Neural progenitor cell (in vitro differentiated cells): ENCODE results near the gene KIF26B. TPM values are rescaled to one million over a fixed set of nuclear protein-coding genes. Genes with fewer than 3 reads are reported as not detected.

Experiments used
- DNase-seq: peaks from one replicate; pipeline ENCODE4 v3.0.0-alpha.2; 2016; ENCODE audit warnings: low spot score
- H2AFZ ChIP-seq: fragments of 200-600 bp; sonication (generic); replicated peaks from 2 replicates; pipeline ENCODE4 v1.6.1; 2016; ENCODE audit warnings: antibody characterized with exemption
- H3F3A ChIP-seq: fragments of 200-600 bp; sonication (generic); 2 replicates; pipeline ENCODE4 v1.6.1; 2016; ENCODE audit warnings: antibody characterized with exemption, low read depth
- H3K27ac ChIP-seq: fragments of 200-600 bp; sonication (generic); 2 replicates; pipeline ENCODE4 v1.5.1; 2016; ENCODE audit warnings: mild to moderate bottlenecking
- H3K27me3 ChIP-seq: fragments of 200-600 bp; sonication (generic); 2 replicates; pipeline ENCODE4 v1.6.1; 2016; ENCODE audit warnings: mild to moderate bottlenecking, moderate library complexity
- H3K36me3 ChIP-seq: fragments of 200-600 bp; sonication (generic); 2 replicates; pipeline ENCODE4 v1.5.1; 2016
- H3K4me1 ChIP-seq: fragments of 200-600 bp; sonication (generic); 2 replicates; pipeline ENCODE4 v1.6.1; 2016; ENCODE audit warnings: mixed run types
- H3K4me2 ChIP-seq: fragments of 200-600 bp; sonication (generic); 2 replicates; pipeline ENCODE4 v1.6.1; 2016
- H3K4me3 ChIP-seq: fragments of 200-600 bp; sonication (generic); 2 replicates; pipeline ENCODE4 v1.5.1; 2016
- H3K79me2 ChIP-seq: fragments of 200-600 bp; sonication (generic); 2 replicates; pipeline ENCODE4 v1.6.1; 2016; ENCODE audit warnings: low read depth
- H3K9ac ChIP-seq: fragments of 200-600 bp; sonication (generic); 2 replicates; pipeline ENCODE4 v1.6.1; 2016
- H3K9me3 ChIP-seq: fragments of 200-600 bp; sonication (generic); 2 replicates; pipeline ENCODE4 v1.5.1; 2016; ENCODE audit warnings: low read depth
- H4K20me1 ChIP-seq: fragments of 200-600 bp; sonication (generic); 2 replicates; pipeline ENCODE4 v1.6.1; 2016; ENCODE audit warnings: low read depth
- H3K27ac Mint-ChIP-seq: 3 replicates; pipeline ENCODE4 v1.8.0; 2021; ENCODE audit warnings: mixed read lengths
- H3K27me3 Mint-ChIP-seq: 2 replicates; pipeline ENCODE4 v1.8.0; 2022; ENCODE audit warnings: low read depth, mild to moderate bottlenecking, inconsistent platforms, moderate library complexity, mixed read lengths; ENCODE audit not compliant: insufficient read depth
- H3K36me3 Mint-ChIP-seq: 3 replicates; pipeline ENCODE4 v1.8.0; 2021; ENCODE audit warnings: mixed read lengths
- H3K4me1 Mint-ChIP-seq: 3 replicates; pipeline ENCODE4 v1.8.0; 2021; ENCODE audit warnings: mixed read lengths
- H3K4me3 Mint-ChIP-seq: 3 replicates; pipeline ENCODE4 v1.8.0; 2021; ENCODE audit warnings: mild to moderate bottlenecking, moderate library complexity, mixed read lengths
- H3K9me3 Mint-ChIP-seq: 3 replicates; pipeline ENCODE4 v1.8.0; 2020; ENCODE audit warnings: mixed read lengths
- CTCF ChIP-seq: fragments of 200-600 bp; sonication (generic); IDR thresholded peaks from 2 replicates; pipeline ENCODE4 v1.5.1; 2017; ENCODE audit warnings: antibody characterized with exemption, mild to moderate bottlenecking
- EZH2 ChIP-seq: fragments of 200-600 bp; sonication (generic); IDR thresholded peaks from 2 replicates; pipeline ENCODE4 v1.6.1; 2017; ENCODE audit warnings: antibody characterized with exemption, mild to moderate bottlenecking, moderate library complexity
- EZH2phosphoT487 ChIP-seq: fragments of 200-600 bp; sonication (generic); IDR thresholded peaks from 2 replicates; pipeline ENCODE4 v1.6.1; 2017; ENCODE audit warnings: antibody characterized with exemption
- total RNA-seq: library from RNA; depleted of rRNA; stranded (reverse); fragments of >200 nt; gene quantifications from 2 replicates; pipeline ENCODE4 v1.2.3, GENCODE V29; 2015; ENCODE audit warnings: low replicate concordance

KIF26B gene
- total RNA-seq, 1 donor from 2014 or later, result 0.47 TPM

- Histone ChIP-seq H3K79me2 (no peaks in the 10 kb centered on the region), H3K4me3 (no peak overlapping the region), H3K9ac (no peak overlapping the region), H3K4me2 (no peak overlapping the region), H3K9me3 (no peaks in the 10 kb centered on the region), H4K20me1 (no peaks in the 10 kb centered on the region), H3K4me1 (peaks cover 11% of the 10 kb centered on the region), H3F3A (no peaks in the 10 kb centered on the region), H3K36me3 (no peaks in the 10 kb centered on the region), H2AFZ (no peak overlapping the region), H3K27ac (no peak overlapping the region), H3K27me3 (no peaks in the 10 kb centered on the region)
- no peak for DNase-seq
- Mint-ChIP-seq H3K27ac (no peak overlapping the region), H3K4me1 (peaks cover 19% of the 10 kb centered on the region), H3K36me3 (no peaks in the 10 kb centered on the region), H3K9me3 (no peaks in the 10 kb centered on the region), H3K27me3 (peaks cover 8% of the 10 kb centered on the region), H3K4me3 (no peak overlapping the region)
- TF ChIP-seq EZH2, result no peak
- no peak for TF ChIP-seq CTCF
- no peak for TF ChIP-seq EZH2phosphoT487
These were observed 561.2 kb downstream of the KIF26B start for GRCh38 chr1:245715970-245716369.

GRCh38 chr1:245716561-245716960, 561.8 kb downstream of the KIF26B start:
- no peak overlapping the region for H3K9ac ChIP-seq
- H3K4me1 Mint-ChIP-seq, result peaks cover 18% of the 10 kb centered on the region
- H3K9me3 ChIP-seq, result no peaks in the 10 kb centered on the region
- H3K27ac ChIP-seq, result no peak overlapping the region
- no peak overlapping the region for H3K27ac Mint-ChIP-seq
- H3K36me3 ChIP-seq, result no peaks in the 10 kb centered on the region
- no peaks in the 10 kb centered on the region for H3F3A ChIP-seq
- H3K9me3 Mint-ChIP-seq, result no peaks in the 10 kb centered on the region
- TF ChIP-seq EZH2phosphoT487 (no peak), EZH2 (no peak), CTCF (no peak)
- no peaks in the 10 kb centered on the region for H4K20me1 ChIP-seq
- H3K27me3 ChIP-seq, result no peaks in the 10 kb centered on the region
- peaks cover 8% of the 10 kb centered on the region for H3K27me3 Mint-ChIP-seq
- no peak overlapping the region for H3K4me3 Mint-ChIP-seq
- no peak for DNase-seq
- H3K4me3 ChIP-seq, result no peak overlapping the region
- no peak overlapping the region for H3K4me2 ChIP-seq
- H3K4me1 ChIP-seq, result peaks cover 8% of the 10 kb centered on the region
- H3K79me2 ChIP-seq, result no peaks in the 10 kb centered on the region
- H3K36me3 Mint-ChIP-seq, result no peaks in the 10 kb centered on the region
- H2AFZ ChIP-seq, result no peak overlapping the region

GRCh38 chr1:245717611-245718010, 562.8 kb downstream of the KIF26B start:
- no peak overlapping the region for H3K9ac ChIP-seq
- no peaks in the 10 kb centered on the region for H3F3A ChIP-seq
- no peaks in the 10 kb centered on the region for H3K9me3 Mint-ChIP-seq
- no peaks in the 10 kb centered on the region for H3K36me3 Mint-ChIP-seq
- peak overlapping the region; percentile 42 for H3K27ac Mint-ChIP-seq
- no peak overlapping the region for H3K4me3 Mint-ChIP-seq
- H3K27me3 ChIP-seq, result no peaks in the 10 kb centered on the region
- H3K9me3 ChIP-seq, result no peaks in the 10 kb centered on the region
- no peak overlapping the region for H3K4me3 ChIP-seq
- DNase-seq, result no peak
- H3K79me2 ChIP-seq, result no peaks in the 10 kb centered on the region
- peaks cover 8% of the 10 kb centered on the region for H3K27me3 Mint-ChIP-seq
- no peak overlapping the region for H3K4me2 ChIP-seq
- no peaks in the 10 kb centered on the region for H4K20me1 ChIP-seq
- TF ChIP-seq CTCF (no peak), EZH2 (no peak), EZH2phosphoT487 (no peak)
- H3K36me3 ChIP-seq, result no peaks in the 10 kb centered on the region
- H3K4me1 ChIP-seq, result peaks cover 6% of the 10 kb centered on the region
- peaks cover 18% of the 10 kb centered on the region for H3K4me1 Mint-ChIP-seq
- no peak overlapping the region for H3K27ac ChIP-seq
- no peak overlapping the region for H2AFZ ChIP-seq
